Measurements from ENCODE around the gene TMTC4. TPM values are rescaled to one million over a fixed set of nuclear protein-coding genes. Genes with fewer than 3 reads are reported as not detected.

TMTC4 gene
- 8.0 TPM for total RNA-seq (2013)
- polyA plus RNA-seq (10 to 100 TPM in 1 of 3 donors, 1 to 10 TPM in 2; 2.1 to 11.5 (median 3.9) TPM), polyA minus RNA-seq (6.9 and 7.4 TPM in 2 replicates), total RNA-seq (1.2 to 13.4 (median 7.1) reads per million in 11 experiments)

DNA sequence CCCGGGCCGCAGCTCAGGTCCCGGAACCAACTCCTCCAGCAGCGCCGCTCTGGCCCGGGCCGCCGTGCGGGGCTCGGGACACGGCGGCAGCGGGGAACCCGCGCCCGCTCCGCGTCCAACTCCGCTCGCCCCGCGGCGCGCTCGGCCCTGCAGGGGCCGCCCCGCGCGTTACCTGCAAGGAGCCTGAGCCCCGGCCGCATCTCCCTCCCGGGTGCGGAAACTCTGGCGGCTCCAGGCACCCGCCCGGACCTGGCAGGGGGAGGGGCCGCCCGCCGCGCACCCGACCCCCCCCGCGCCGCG lies at the start of gene TMTC4:
Gene TMTC4 (minus strand): TSS at position 224 of the 300 bp plus-strand sequence. CDS start 4,433 bp downstream, outside the sequence.
- Histone ChIP-seq H4K20me1 (ENCODE audit: insufficient read depth, low read length) (peaks cover 26% of the 10 kb centered on the region), H3K4me3 (replicated peaks in 1 of 3; ENCODE audit: low read depth in 2 of 3, low read length in 3 of 3) (peak within 1 kb of the TSS; percentile 76 to 94 (median 83)), H3K27ac (ENCODE audit: low read depth in 1 of 2, low read length in 2 of 2) (peak within 1 kb of the TSS; percentile 11 to 76), H3K27me3 (ENCODE audit: control insufficient read depth in 2 of 2, insufficient read depth in 2 of 2, low read length in 2 of 2) (peaks cover 6 to 12% of the 10 kb centered on the region in 2 donors), H3K79me2 (ENCODE audit: insufficient read depth, low read length) (peaks cover 36% of the 10 kb centered on the region), H3K9me3 (replicated peaks in 1 of 2; ENCODE audit: control insufficient read depth in 1 of 2, insufficient read depth in 1 of 2, low read length in 2 of 2) (no peaks in the 10 kb centered on the region), H3K9ac (ENCODE audit: insufficient read depth, low read length, poor library complexity, severe bottlenecking) (peak within 1 kb of the TSS; percentile 81), H2AFZ (ENCODE audit: insufficient read depth, low read depth, low read length, poor library complexity, severe bottlenecking) (peak within 1 kb of the TSS; percentile 99), H3K4me2 (replicated peaks; ENCODE audit: extremely low read depth, low read length, poor library complexity, severe bottlenecking) (peak within 1 kb of the TSS; percentile 84), H3K4me1 (ENCODE audit: control insufficient read depth in 1 of 2, insufficient read depth in 2 of 2, low read length in 2 of 2) (peaks cover 19 to 22% of the 10 kb centered on the region in 2 donors), H3K36me3 (replicated peaks in 1 of 2; ENCODE audit: control insufficient read depth in 1 of 2, insufficient read depth in 2 of 2, low read length in 2 of 2) (peaks cover 10 to 13% of the 10 kb centered on the region in 2 donors)
- H3K4me3 Mint-ChIP-seq = peak within 1 kb of the TSS; percentile 94 to 95
- no peak for TF ChIP-seq CTCF (IDR thresholded peaks at IDR 0.05)
- no peak for DNase-seq
- peak within 1 kb of the TSS; percentile 73 to 95 (median 85) for H3K27ac Mint-ChIP-seq
- peaks cover 29% of the 10 kb centered on the region for H3K4me1 Mint-ChIP-seq
- intact Hi-C loops (cut with micrococcal nuclease) = loop anchor here in 1 of 2 donors (10.0 kb wide), 2 partner anchors 1060 to 1910 kb away; no protein-coding TSS in a partner anchor
- peaks cover 0 to 4% (median 0%) of the 10 kb centered on the region in 7 donors for H3K9me3 Mint-ChIP-seq
- H3K27me3 Mint-ChIP-seq (ENCODE audit: low read depth in 3 of 3) = peaks cover 7 to 18% (median 14%) of the 10 kb centered on the region in 3 donors
- WGBS (ENCODE audit: insufficient coverage) = under 1% methylated on average over 45 of the region's 45 CpGs
- H3K36me3 Mint-ChIP-seq = peaks cover 9 to 13% of the 10 kb centered on the region in 2 donors

DNA sequence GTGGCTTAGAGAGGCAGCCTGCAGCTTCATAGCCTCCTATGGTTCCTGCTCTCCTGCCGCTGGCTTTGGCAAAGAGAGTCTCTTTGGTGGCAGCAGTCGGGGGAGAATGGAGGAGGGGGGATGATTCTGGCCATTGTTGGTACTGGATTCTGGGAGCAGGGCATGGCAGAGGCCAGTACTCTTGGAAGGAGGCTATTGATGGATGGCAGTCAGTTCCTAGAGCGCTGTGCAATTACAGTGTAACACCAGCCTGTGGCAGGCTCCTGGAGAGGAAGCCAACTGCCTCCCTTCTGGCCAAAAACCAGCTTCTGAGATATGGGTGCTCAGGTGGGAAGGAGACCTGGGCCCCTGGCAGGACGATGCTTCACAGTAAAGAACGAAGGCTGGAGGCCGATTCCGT lies 47.9 kb upstream of the TMTC4 start:
- H3K4me1 Mint-ChIP-seq = no peaks in the 10 kb centered on the region
- no peaks in the 10 kb centered on the region for H3K36me3 ChIP-seq (replicated peaks in 1 of 2; ENCODE audit: control insufficient read depth in 1 of 2, insufficient read depth in 2 of 2, low read length in 2 of 2)
- H3K4me1 ChIP-seq (ENCODE audit: control insufficient read depth in 1 of 2, insufficient read depth in 2 of 2, low read length in 2 of 2) = no peaks in the 10 kb centered on the region
- H3K9me3 ChIP-seq (replicated peaks in 1 of 2; ENCODE audit: control insufficient read depth in 1 of 2, insufficient read depth in 1 of 2, low read length in 2 of 2) = peaks cover 0 to under 1% of the 10 kb centered on the region in 2 donors
- DNase-seq = no peak
- no peak overlapping the region for H3K4me3 Mint-ChIP-seq
- H3K79me2 ChIP-seq (ENCODE audit: insufficient read depth, low read length) = no peaks in the 10 kb centered on the region
- no peaks in the 10 kb centered on the region for H3K36me3 Mint-ChIP-seq
- H3K27me3 Mint-ChIP-seq (ENCODE audit: low read depth in 3 of 3) = peaks cover 0 to 8% (median 3%) of the 10 kb centered on the region in 3 donors
- no peak overlapping the region for H3K4me3 ChIP-seq (replicated peaks in 1 of 3; ENCODE audit: low read depth in 2 of 3, low read length in 3 of 3)
- no peak for TF ChIP-seq CTCF (IDR thresholded peaks at IDR 0.05)
- H3K9me3 Mint-ChIP-seq = peaks cover 0 to 9% (median 3%) of the 10 kb centered on the region in 7 donors
- H3K4me2 ChIP-seq (replicated peaks; ENCODE audit: extremely low read depth, low read length, poor library complexity, severe bottlenecking) = no peak overlapping the region
- 83% methylated on average over 7 of the region's 7 CpGs for WGBS (ENCODE audit: insufficient coverage)
- H3K27ac ChIP-seq (ENCODE audit: low read depth in 1 of 2, low read length in 2 of 2) = no peak overlapping the region
- no peak overlapping the region for H2AFZ ChIP-seq (ENCODE audit: insufficient read depth, low read depth, low read length, poor library complexity, severe bottlenecking)
- H3K27me3 ChIP-seq (ENCODE audit: control insufficient read depth in 2 of 2, insufficient read depth in 2 of 2, low read length in 2 of 2) = no peaks in the 10 kb centered on the region
- H3K9ac ChIP-seq (ENCODE audit: insufficient read depth, low read length, poor library complexity, severe bottlenecking) = no peak overlapping the region
- no peaks in the 10 kb centered on the region for H4K20me1 ChIP-seq (ENCODE audit: insufficient read depth, low read length)
- intact Hi-C loops (cut with micrococcal nuclease) = no loop called here
- no peak overlapping the region for H3K27ac Mint-ChIP-seq
